Measurements from ENCODE around the gene ATP2C2.

- TF ChIP-seq CTCF (conservative IDR thresholded peaks at IDR 0.05) (no peak), ZFX (IDR thresholded peaks at IDR 0.05) (no peak)
Observed at GRCh38 chr16:84479716-84480450, 111.5 kb downstream of the ATP2C2 start.

All from C4-2B (cell line).